OCI-LY7 (cell line): Measurements from ENCODE around the gene RUFY3.

Experiments used
- EZH2phosphoT487 ChIP-seq: fragments of 200-600 bp; sonication (generic); IDR thresholded peaks from 2 replicates; pipeline ENCODE4 v1.6.1; 2018; ENCODE audit warnings: low read depth, borderline replicate concordance, mild to moderate bottlenecking, mixed run types, antibody characterized with exemption, low read length, moderate library complexity, mixed read lengths
- TF ChIP-seq, protein P1 (sequence below): fragments of 200-600 bp; sonication (generic); conservative IDR thresholded peaks from 2 replicates; pipeline ENCODE4 v1.5.1; 2014; ENCODE audit warnings: mild to moderate bottlenecking, antibody characterized with exemption, low read length, moderate library complexity, mixed read lengths

DNA sequence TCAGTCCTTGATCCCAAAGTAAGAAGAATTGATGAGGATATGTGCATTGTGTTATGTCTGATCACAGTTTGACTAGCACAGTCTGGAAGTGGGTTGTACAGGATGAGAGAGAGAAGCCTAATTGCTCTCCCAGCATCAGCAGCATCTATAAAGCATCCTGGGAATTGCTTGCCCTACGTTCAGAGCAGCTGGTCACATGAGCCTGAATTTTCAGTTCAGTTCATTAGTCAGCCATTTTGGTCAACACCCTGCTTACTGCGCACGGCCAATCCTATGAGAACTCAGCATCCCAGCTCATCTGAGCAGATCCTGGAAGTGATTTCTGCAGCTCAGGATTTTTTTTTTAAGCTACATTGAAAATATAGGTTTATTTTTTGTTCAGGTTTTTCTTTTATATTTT, at the start of gene RUFY3:
- TF ChIP-seq, protein P1, sequence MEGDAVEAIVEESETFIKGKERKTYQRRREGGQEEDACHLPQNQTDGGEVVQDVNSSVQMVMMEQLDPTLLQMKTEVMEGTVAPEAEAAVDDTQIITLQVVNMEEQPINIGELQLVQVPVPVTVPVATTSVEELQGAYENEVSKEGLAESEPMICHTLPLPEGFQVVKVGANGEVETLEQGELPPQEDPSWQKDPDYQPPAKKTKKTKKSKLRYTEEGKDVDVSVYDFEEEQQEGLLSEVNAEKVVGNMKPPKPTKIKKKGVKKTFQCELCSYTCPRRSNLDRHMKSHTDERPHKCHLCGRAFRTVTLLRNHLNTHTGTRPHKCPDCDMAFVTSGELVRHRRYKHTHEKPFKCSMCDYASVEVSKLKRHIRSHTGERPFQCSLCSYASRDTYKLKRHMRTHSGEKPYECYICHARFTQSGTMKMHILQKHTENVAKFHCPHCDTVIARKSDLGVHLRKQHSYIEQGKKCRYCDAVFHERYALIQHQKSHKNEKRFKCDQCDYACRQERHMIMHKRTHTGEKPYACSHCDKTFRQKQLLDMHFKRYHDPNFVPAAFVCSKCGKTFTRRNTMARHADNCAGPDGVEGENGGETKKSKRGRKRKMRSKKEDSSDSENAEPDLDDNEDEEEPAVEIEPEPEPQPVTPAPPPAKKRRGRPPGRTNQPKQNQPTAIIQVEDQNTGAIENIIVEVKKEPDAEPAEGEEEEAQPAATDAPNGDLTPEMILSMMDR: no peak
- no peak for TF ChIP-seq EZH2phosphoT487
